ENCODE data around the gene FOXD4L1.
"Not testable (repeated sequence)": the region's sequence is repeated elsewhere in the genome, so short reads cannot be mapped to it uniquely, and the experiment has no call there.

FOXD4L1 gene

DNA sequence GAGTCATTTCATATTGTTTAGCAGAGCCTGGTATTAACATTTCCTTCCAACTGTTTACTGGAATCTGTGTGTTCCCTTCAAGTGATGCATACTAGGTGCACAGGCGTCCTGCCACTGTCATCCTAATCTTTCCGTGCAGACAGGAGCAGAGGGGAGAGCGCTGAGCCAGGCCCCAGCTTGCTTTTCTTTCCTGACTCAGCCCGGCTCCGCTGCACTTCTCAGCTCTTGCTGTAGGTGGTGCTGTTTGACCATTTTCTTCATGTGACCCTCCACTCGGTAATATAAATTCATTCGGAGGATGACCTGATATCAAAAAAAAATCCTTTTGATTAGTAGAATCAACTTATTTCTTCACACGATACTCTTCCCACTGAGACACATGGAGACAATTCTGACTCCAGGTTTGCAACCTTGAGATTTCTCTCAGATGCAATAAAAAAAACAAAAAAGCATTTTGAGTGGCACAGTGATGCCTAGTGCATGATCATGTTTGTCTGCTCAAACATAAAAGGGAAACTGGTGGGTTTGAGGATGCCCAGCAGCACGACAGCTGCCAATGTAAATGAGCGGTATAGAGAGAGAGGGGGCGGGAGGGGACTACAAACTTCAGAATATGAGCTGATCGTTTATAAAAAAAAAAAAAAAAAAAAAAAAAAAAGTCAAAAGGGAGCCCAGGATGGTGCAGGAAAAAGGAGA, 29.0 kb downstream of the FOXD4L1 start:
- not testable (repeated sequence) for DNase-seq

GRCh38 chr2:113528126-113528525, 29.7 kb downstream of the FOXD4L1 start:
- not testable (repeated sequence) for DNase-seq

- DNase-seq = not testable (repeated sequence)
Observed at GRCh38 chr2:113528904-113529303, 30.4 kb downstream of the FOXD4L1 start.

DNA sequence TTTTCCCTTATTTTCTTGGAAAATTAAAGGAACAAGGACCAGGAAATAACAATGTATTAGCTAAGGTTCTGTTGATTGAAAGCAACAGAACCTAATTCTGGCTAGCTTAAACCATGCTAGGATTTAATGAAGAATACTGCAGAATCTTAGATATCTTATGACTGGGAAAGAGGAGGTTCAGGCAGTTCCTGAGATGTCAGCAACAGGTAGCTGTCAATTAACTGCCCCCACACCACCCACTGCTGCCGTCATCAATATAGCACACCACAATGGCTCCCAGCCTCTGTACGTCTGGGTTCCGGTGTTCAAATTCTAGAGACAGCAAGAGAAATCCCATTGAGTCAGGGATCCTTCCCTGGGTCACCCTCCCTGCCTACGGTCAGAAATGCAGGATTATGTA, 34.5 kb downstream of the FOXD4L1 start:
- not testable (repeated sequence) for DNase-seq

GRCh38 chr2:113536573-113536972, 38.1 kb downstream of the FOXD4L1 start:
- not testable (repeated sequence) for DNase-seq

- DNase-seq = not testable (repeated sequence)
Observed at GRCh38 chr2:113540834-113541203, 42.4 kb downstream of the FOXD4L1 start.

- DNase-seq = not testable (repeated sequence)
Observed at GRCh38 chr2:113541204-113541975, 42.9 kb downstream of the FOXD4L1 start.

- not testable (repeated sequence) for DNase-seq
Observed at GRCh38 chr2:113541976-113542485, 43.6 kb downstream of the FOXD4L1 start.

DNA sequence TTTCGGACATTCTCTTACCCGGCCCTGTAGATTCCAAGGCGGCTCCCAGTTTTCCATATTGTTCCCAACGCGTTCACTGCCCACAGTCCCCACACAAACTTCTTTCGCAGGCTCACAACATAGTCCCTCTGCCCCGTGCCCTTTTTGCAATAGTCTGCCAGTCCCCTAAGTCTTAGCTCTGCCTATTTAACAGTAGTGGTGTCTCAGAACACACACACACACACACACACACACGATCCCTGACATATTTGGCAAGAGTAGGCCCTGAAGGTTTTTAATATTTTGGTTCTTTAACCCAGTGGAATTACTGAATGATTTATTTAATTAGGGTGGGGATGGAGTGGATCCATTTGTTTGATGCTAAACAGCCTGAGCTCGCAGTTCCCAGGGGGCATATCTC, 44.1 kb downstream of the FOXD4L1 start:
- DNase-seq = not testable (repeated sequence)

Measured in SHP77 (cell line).